Measurements from ENCODE around the gene CSMD2.
"Not testable (repeated sequence)": the region's sequence is repeated elsewhere in the genome, so short reads cannot be mapped to it uniquely, and the experiment has no call there.

The CSMD2 gene

DNA sequence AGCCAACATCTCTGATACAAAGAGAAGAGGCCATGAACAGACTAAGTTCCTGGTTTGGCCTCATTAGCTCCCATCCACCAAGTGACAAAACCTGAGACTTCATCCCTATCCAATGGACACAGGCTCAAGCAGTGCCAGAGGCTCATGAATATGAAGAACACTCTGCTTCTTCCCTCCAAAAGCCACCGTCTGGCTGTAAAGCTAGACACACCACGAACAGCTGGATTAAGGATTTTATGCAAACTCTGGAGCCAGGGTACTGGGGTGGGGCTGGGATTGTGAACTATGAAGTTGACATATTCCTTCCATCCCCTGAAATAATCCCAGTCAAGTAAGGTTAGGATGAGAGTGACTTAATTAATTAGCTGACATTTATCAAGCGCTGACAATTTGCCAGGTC, 139.4 kb downstream of the CSMD2 start:
- H3K36me3 ChIP-seq (ENCODE audit: control insufficient read depth, insufficient read depth, low read length), result peaks cover 4% of the 10 kb centered on the region
- 80% methylated on average over 1 of the region's 3 CpGs; no CpG with 5 or more reads in 1 of the 2 experiments for WGBS, 2 experiments (ENCODE audit: insufficient coverage in 2 of 2)

DNA sequence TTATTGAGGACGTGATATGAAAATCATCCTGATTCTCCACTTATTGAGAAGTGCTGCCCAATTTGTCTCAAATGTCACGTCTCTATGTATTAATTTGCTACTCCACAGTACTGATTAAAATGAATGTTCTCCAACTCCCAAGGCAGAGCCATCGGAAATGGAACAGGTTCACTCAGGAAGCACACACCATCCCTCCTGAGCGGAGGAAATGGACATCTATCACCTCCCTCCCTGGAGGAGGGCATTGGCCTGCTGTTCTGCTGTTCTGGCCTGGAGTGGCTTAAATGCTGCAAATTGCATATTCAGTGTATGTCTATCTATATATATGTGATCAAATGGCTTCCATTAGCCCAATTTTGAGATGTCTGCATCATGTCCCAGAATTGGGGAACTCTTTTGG, 140.5 kb downstream of the CSMD2 start:
- H3K9me3 ChIP-seq (ENCODE audit: control insufficient read depth, low read length), result no peaks in the 10 kb centered on the region
- WGBS, 2 experiments (ENCODE audit: insufficient coverage in 2 of 2), result 100% methylated on average over 1 to 2 of the region's 4 CpGs
- H3K4me1 ChIP-seq (ENCODE audit: control insufficient read depth, insufficient read depth, low read length, poor library complexity, severe bottlenecking), result peaks cover 4% of the 10 kb centered on the region
- peaks cover 2% of the 10 kb centered on the region for H3K36me3 ChIP-seq (ENCODE audit: control insufficient read depth, insufficient read depth, low read length)
- no peak overlapping the region for H3K27ac ChIP-seq (ENCODE audit: low read depth, low read length, severe bottlenecking)
- H3K4me3 ChIP-seq (ENCODE audit: extremely low read depth, insufficient read depth, low read length, poor library complexity, severe bottlenecking), result no peak overlapping the region

More for the DNA sequence above, 139.4 kb downstream of the CSMD2 start:
- no peaks in the 10 kb centered on the region for H3K4me1 ChIP-seq (ENCODE audit: control insufficient read depth, insufficient read depth, low read length, poor library complexity, severe bottlenecking)
- H3K9me3 ChIP-seq (ENCODE audit: control insufficient read depth, low read length), result no peaks in the 10 kb centered on the region
- H3K4me3 ChIP-seq (ENCODE audit: extremely low read depth, insufficient read depth, low read length, poor library complexity, severe bottlenecking), result no peak overlapping the region
- H3K27ac ChIP-seq (ENCODE audit: low read depth, low read length, severe bottlenecking), result no peak overlapping the region

DNA sequence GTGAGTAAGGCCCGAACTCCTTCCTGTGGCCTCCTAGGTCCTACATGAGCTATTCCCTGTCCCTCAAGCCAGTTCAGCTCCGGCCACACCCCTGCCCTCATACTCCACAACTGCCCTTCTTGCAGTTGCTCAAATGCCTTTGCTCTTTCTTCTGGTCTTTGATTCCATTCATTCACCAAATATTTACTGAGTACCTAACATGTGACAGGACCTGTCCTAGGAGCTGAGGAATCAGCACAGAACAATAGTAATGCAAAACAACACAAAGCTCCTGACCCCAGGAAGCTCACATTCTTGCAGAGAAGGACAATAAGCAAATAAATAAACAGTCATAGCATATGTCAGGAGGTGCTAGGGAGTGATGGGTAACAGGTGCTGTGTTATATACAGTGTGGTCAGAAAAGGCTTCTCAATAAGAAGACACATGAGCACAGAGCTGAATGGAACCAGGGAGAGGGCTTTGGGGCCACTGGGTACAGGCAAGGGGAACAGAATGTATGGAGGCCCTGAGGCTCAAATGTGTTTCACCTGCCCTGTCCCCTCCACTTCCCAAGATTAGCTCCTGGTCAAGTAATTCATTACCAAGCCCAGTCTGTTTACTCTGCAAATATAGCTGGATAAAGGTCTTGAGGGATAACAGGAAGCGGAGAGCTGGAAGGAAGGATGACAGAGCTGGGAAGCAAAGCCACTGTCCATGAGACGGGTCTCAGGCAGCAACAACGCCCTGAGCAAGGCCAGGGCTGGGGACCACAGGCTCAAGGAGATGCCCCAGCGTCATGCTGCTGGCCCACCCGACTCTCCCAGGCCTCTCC, 145.1 kb downstream of the CSMD2 start:
- peaks cover 4% of the 10 kb centered on the region for H3K4me1 ChIP-seq (ENCODE audit: control insufficient read depth, insufficient read depth, low read length, poor library complexity, severe bottlenecking)
- H3K36me3 ChIP-seq (ENCODE audit: control insufficient read depth, insufficient read depth, low read length), result no peaks in the 10 kb centered on the region
- H3K9me3 ChIP-seq (ENCODE audit: control insufficient read depth, low read length), result no peaks in the 10 kb centered on the region
- no peak overlapping the region for H3K4me3 ChIP-seq (ENCODE audit: extremely low read depth, insufficient read depth, low read length, poor library complexity, severe bottlenecking)
- WGBS, 2 experiments (ENCODE audit: insufficient coverage in 2 of 2), result 85 to 88% methylated on average over 7 of the region's 7 CpGs
- no peak overlapping the region for H3K27ac ChIP-seq (ENCODE audit: low read depth, low read length, severe bottlenecking)

DNA sequence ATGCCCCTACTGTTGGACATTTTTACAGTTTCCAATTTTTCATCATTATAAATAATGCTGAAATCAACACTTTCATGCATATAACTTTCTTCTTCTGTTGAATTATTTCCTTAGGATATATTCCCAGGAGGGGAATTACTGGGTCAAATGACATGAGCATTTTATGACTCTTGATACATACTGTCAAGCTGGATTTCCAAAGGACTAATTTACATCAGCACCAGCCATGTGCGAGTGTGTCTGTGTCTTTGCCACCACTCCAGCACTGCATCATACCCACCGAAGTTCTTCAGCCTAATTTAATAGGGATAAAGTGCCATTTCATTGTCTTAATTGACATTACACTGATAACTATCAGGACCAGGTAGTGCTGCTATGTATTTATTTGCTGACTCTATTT, 146.7 kb downstream of the CSMD2 start:
- Histone ChIP-seq H3K4me3 (ENCODE audit: extremely low read depth, insufficient read depth, low read length, poor library complexity, severe bottlenecking) (no peak overlapping the region), H3K9me3 (ENCODE audit: control insufficient read depth, low read length) (no peaks in the 10 kb centered on the region), H3K4me1 (ENCODE audit: control insufficient read depth, insufficient read depth, low read length, poor library complexity, severe bottlenecking) (peaks cover 4% of the 10 kb centered on the region), H3K27ac (ENCODE audit: low read depth, low read length, severe bottlenecking) (no peak overlapping the region), H3K36me3 (ENCODE audit: control insufficient read depth, insufficient read depth, low read length) (no peaks in the 10 kb centered on the region)
- no CpG with 5 or more reads among the region's 2 CpGs for WGBS, 2 experiments (ENCODE audit: insufficient coverage in 2 of 2)

DNA sequence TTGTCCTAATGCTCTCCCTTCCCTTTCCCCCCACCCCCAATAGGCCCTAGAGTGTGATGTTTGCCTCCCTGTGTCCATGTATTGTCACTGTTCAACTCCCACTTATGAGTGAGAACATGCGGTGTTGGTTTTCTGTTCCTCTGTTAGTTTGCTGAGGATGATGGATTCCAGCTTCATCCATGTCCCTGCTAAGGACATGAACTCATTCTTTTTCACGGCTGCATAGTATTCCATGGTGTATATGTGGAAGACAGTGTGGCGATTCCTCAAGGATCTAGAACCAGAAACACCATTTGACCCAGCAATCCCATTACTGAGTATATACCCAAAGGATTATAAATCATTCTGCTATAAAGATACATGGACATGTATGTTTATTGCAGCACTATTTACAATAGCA, 148.7 kb downstream of the CSMD2 start:
- not testable (repeated sequence) for H3K27ac ChIP-seq (ENCODE audit: low read depth, low read length, severe bottlenecking); H3K9me3 ChIP-seq (ENCODE audit: control insufficient read depth, low read length); H3K36me3 ChIP-seq (ENCODE audit: control insufficient read depth, insufficient read depth, low read length); H3K4me1 ChIP-seq (ENCODE audit: control insufficient read depth, insufficient read depth, low read length, poor library complexity, severe bottlenecking); H3K4me3 ChIP-seq (ENCODE audit: extremely low read depth, insufficient read depth, low read length, poor library complexity, severe bottlenecking)
- WGBS, 2 experiments (ENCODE audit: insufficient coverage in 2 of 2), result 86 to 100% methylated on average over 1 of the region's 3 CpGs

DNA sequence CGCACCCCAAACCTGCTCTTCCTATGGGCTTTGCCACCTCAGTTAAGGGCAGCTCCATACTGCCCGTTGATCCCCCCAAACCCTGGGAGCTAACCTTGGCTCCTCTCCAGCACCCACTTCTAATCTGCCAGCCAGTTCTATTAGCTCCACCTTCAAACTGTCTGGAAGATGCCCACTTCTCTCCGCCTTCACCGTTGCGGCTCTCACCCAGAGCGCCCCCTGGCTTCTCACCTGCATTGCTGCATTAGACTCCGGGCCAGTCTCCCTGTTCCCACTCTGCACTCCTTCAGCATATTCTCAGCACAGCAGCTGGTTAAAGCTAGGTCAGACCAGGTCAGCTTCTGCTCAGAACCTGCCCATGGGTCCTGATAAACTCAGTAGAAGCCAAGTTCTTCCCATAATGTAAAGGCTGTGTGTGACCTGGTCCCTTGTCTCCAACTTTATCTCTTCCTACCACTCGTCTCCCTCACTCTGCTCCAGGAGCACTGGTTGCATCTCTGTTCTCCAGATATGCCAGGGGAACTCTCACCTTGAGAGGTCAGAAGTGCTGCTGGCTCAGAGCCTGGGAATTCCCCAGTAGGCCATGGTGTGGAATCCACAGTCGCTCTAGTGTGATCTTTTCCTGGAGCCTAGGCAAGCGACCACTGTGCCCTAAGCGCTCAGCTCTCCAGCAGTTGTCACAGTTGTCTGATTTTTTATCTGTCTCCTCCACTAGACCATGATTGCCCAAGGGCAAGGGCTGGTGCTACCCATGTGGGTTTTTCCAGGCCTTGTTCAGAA, 150.9 kb downstream of the CSMD2 start:
- WGBS, 2 experiments (ENCODE audit: insufficient coverage in 2 of 2), result 55 to 64% methylated on average over 11 of the region's 11 CpGs
- Histone ChIP-seq H3K4me1 (ENCODE audit: control insufficient read depth, insufficient read depth, low read length, poor library complexity, severe bottlenecking) (no peaks in the 10 kb centered on the region), H3K4me3 (ENCODE audit: extremely low read depth, insufficient read depth, low read length, poor library complexity, severe bottlenecking) (no peak overlapping the region), H3K27ac (ENCODE audit: low read depth, low read length, severe bottlenecking) (no peak overlapping the region), H3K9me3 (ENCODE audit: control insufficient read depth, low read length) (no peaks in the 10 kb centered on the region), H3K36me3 (ENCODE audit: control insufficient read depth, insufficient read depth, low read length) (no peaks in the 10 kb centered on the region)

DNA sequence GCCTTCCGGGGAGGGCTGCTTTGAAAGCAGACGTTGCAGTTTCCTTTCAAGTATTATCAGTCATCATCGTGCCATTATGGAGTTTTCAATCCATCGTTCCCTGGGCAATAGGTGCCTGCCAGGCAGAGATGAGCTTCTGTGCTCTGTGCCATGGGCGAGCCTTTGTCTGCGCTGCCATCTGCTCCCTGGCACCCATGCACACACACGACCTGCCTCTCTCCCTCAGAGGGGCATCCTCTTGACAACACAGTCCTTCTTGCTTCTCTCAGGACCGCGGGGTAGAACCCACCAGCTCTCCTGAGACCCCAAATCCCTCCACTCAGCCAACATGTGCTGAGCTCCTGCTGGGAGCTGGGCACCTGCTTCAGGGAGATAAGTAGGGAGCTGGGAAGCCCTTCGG, 151.9 kb downstream of the CSMD2 start:
- H3K4me1 ChIP-seq (ENCODE audit: control insufficient read depth, insufficient read depth, low read length, poor library complexity, severe bottlenecking), result no peaks in the 10 kb centered on the region
- H3K36me3 ChIP-seq (ENCODE audit: control insufficient read depth, insufficient read depth, low read length), result no peaks in the 10 kb centered on the region
- H3K4me3 ChIP-seq (ENCODE audit: extremely low read depth, insufficient read depth, low read length, poor library complexity, severe bottlenecking), result no peak overlapping the region
- H3K9me3 ChIP-seq (ENCODE audit: control insufficient read depth, low read length), result no peaks in the 10 kb centered on the region
- WGBS, 2 experiments (ENCODE audit: insufficient coverage in 2 of 2), result 83 to 88% methylated on average over 8 of the region's 10 CpGs
- no peak overlapping the region for H3K27ac ChIP-seq (ENCODE audit: low read depth, low read length, severe bottlenecking)

DNA sequence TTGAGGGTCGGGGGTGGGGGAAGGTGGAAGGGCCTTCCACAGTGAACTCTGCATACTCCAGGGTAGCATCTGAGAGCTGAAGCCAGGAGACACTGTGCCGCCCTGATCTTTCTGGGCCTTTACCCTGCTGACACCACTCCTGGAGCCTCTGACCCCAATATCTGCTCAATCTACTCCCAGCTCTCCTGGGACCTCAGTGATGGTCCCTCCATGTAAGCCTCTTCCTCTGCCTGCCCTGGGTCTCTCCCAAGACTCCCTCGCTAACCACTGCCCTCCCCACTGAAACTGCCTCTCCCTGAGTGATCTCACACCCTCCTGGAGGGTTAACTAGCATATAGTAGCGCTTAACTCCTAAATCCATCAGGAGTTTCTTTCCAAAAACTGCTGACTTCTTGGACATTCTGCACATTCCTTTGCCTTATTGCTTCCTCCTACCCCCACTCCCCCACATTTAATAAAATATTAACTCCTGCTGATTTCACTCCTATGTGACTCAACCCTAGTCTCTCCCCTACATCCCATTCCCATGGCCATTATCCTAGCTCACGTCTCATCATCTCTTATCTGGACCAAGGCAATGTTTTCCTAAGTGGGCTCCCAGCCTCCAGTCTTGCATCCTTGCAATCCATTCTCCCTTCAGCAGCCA, 155.6 kb downstream of the CSMD2 start:
- 93 to 94% methylated on average over 4 to 5 of the region's 5 CpGs for WGBS, 2 experiments (ENCODE audit: insufficient coverage in 2 of 2)
- no peaks in the 10 kb centered on the region for H3K9me3 ChIP-seq (ENCODE audit: control insufficient read depth, low read length)

DNA sequence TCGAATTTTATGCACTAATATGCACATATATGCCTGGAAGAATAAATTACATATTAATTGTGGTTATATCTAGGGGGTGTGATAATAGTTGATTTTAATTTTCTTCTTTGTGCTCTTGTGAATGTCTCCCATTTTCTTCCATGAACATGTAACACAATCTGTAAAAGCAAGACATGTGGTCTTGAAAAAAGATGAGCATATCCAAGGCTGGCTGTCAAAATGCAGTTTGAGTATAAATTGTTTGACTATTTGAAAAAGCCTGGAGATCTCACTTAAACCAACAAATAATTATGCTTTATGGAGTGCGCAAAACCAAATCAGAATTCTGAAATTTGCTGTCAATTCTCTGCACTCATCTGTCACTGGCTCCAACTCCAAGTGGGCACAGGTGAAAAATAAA, 157.3 kb downstream of the CSMD2 start:
- Histone ChIP-seq H3K9me3 (ENCODE audit: control insufficient read depth, low read length) (no peaks in the 10 kb centered on the region), H3K36me3 (ENCODE audit: control insufficient read depth, insufficient read depth, low read length) (no peaks in the 10 kb centered on the region), H3K4me3 (ENCODE audit: extremely low read depth, insufficient read depth, low read length, poor library complexity, severe bottlenecking) (no peak overlapping the region), H3K4me1 (ENCODE audit: control insufficient read depth, insufficient read depth, low read length, poor library complexity, severe bottlenecking) (no peaks in the 10 kb centered on the region), H3K27ac (ENCODE audit: low read depth, low read length, severe bottlenecking) (no peak overlapping the region)
- 100% methylated on average over 1 of the region's 2 CpGs for WGBS, 2 experiments (ENCODE audit: insufficient coverage in 2 of 2)

More for the DNA sequence above, 155.6 kb downstream of the CSMD2 start:
- Histone ChIP-seq H3K4me3 (ENCODE audit: extremely low read depth, insufficient read depth, low read length, poor library complexity, severe bottlenecking) (no peak overlapping the region), H3K27ac (ENCODE audit: low read depth, low read length, severe bottlenecking) (no peak overlapping the region), H3K4me1 (ENCODE audit: control insufficient read depth, insufficient read depth, low read length, poor library complexity, severe bottlenecking) (no peaks in the 10 kb centered on the region), H3K36me3 (ENCODE audit: control insufficient read depth, insufficient read depth, low read length) (no peaks in the 10 kb centered on the region)

DNA sequence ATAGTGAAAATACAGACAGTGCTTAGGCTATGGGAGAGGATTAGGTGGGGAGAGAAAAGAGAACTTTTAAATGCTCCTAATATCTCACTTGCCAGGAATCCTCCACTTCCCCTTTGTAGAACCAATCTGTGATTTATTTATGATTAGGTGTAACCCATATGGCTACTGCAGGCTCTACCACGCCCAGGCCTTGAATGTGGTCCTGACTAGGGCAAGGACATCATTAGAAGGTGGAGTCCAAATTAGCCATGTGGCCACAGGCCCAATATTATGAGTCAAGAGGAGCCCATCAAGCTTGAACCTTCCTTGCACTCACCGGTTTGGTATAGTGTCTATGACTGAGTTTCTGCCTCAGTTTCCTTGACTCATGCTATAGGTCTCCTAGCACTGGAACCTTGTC, 159.7 kb downstream of the CSMD2 start:
- Histone ChIP-seq H3K27ac (ENCODE audit: low read depth, low read length, severe bottlenecking) (no peak overlapping the region), H3K4me1 (ENCODE audit: control insufficient read depth, insufficient read depth, low read length, poor library complexity, severe bottlenecking) (no peaks in the 10 kb centered on the region), H3K36me3 (ENCODE audit: control insufficient read depth, insufficient read depth, low read length) (no peaks in the 10 kb centered on the region), H3K4me3 (ENCODE audit: extremely low read depth, insufficient read depth, low read length, poor library complexity, severe bottlenecking) (no peak overlapping the region), H3K9me3 (ENCODE audit: control insufficient read depth, low read length) (no peaks in the 10 kb centered on the region)
- 86 to 97% methylated on average over 2 of the region's 2 CpGs for WGBS, 2 experiments (ENCODE audit: insufficient coverage in 2 of 2)

Data from mesodermal cell (in vitro differentiated cells).